Measurements from ENCODE around the gene FOXN4.

DNA sequence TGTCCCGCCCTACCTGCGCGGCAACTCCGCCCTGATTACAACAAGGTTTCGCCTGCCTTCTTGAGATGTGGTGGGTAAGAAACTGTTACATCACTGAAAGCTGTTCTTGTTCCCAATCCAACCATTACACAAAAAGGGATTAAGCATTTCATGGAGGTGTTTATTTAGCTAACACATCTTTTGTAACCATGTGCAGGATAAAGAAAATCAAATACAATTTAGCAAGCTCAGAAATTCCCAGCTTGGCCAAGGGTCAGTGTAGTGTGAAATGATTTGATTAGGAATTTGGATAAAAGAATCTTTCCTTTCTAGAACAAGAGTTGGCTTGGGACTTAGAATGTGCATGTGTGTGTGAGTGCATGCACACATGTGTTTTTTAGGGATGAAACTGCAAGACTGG lies 6.3 kb downstream of the FOXN4 start:
- TF ChIP-seq BRCA1 (CRISPR knock-in tag; IDR thresholded peaks at IDR 0.05) (no peak), SNRNP70 (IDR thresholded peaks at IDR 0.05; ENCODE audit: low read depth, low read length) (no peak), YY1 (IDR thresholded peaks at IDR 0.05; ENCODE audit: insufficient read depth, insufficient replicate concordance, low read depth, low read length) (no peak), RAD21 (CRISPR knock-in tag; IDR thresholded peaks at IDR 0.05) (no peak), KAT7 (CRISPR knock-in tag; IDR thresholded peaks at IDR 0.05; ENCODE audit: borderline replicate concordance) (no peak), TCF12 (IDR thresholded peaks at IDR 0.05) (no peak), TCF12 (CRISPR knock-in tag; IDR thresholded peaks at IDR 0.05) (no peak)
- TF ChIP-seq, protein P1, sequence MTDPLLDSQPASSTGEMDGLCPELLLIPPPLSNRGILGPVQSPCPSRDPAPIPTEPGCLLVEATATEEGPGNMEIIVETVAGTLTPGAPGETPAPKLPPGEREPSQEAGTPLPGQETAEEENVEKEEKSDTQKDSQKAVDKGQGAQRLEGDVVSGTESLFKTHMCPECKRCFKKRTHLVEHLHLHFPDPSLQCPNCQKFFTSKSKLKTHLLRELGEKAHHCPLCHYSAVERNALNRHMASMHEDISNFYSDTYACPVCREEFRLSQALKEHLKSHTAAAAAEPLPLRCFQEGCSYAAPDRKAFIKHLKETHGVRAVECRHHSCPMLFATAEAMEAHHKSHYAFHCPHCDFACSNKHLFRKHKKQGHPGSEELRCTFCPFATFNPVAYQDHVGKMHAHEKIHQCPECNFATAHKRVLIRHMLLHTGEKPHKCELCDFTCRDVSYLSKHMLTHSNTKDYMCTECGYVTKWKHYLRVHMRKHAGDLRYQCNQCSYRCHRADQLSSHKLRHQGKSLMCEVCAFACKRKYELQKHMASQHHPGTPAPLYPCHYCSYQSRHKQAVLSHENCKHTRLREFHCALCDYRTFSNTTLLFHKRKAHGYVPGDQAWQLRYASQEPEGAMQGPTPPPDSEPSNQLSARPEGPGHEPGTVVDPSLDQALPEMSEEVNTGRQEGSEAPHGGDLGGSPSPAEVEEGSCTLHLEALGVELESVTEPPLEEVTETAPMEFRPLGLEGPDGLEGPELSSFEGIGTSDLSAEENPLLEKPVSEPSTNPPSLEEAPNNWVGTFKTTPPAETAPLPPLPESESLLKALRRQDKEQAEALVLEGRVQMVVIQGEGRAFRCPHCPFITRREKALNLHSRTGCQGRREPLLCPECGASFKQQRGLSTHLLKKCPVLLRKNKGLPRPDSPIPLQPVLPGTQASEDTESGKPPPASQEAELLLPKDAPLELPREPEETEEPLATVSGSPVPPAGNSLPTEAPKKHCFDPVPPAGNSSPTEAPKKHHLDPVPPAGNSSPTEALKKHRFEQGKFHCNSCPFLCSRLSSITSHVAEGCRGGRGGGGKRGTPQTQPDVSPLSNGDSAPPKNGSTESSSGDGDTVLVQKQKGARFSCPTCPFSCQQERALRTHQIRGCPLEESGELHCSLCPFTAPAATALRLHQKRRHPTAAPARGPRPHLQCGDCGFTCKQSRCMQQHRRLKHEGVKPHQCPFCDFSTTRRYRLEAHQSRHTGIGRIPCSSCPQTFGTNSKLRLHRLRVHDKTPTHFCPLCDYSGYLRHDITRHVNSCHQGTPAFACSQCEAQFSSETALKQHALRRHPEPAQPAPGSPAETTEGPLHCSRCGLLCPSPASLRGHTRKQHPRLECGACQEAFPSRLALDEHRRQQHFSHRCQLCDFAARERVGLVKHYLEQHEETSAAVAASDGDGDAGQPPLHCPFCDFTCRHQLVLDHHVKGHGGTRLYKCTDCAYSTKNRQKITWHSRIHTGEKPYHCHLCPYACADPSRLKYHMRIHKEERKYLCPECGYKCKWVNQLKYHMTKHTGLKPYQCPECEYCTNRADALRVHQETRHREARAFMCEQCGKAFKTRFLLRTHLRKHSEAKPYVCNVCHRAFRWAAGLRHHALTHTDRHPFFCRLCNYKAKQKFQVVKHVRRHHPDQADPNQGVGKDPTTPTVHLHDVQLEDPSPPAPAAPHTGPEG (CRISPR knock-in tag; IDR thresholded peaks at IDR 0.05): no peak
- TF ChIP-seq, protein P2, sequence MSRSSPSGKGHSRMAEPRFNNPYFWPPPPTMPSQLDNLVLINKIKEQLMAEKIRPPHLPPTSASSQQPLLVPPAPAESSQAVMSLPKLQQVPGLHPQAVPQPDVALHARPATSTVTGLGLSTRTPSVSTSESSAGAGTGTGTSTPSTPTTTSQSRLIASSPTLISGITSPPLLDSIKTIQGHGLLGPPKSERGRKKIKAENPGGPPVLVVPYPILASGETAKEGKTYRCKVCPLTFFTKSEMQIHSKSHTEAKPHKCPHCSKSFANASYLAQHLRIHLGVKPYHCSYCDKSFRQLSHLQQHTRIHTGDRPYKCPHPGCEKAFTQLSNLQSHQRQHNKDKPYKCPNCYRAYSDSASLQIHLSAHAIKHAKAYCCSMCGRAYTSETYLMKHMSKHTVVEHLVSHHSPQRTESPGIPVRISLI (CRISPR knock-in tag; IDR thresholded peaks at IDR 0.05; ENCODE audit: borderline replicate concordance): no peak
- TF ChIP-seq, protein P3, sequence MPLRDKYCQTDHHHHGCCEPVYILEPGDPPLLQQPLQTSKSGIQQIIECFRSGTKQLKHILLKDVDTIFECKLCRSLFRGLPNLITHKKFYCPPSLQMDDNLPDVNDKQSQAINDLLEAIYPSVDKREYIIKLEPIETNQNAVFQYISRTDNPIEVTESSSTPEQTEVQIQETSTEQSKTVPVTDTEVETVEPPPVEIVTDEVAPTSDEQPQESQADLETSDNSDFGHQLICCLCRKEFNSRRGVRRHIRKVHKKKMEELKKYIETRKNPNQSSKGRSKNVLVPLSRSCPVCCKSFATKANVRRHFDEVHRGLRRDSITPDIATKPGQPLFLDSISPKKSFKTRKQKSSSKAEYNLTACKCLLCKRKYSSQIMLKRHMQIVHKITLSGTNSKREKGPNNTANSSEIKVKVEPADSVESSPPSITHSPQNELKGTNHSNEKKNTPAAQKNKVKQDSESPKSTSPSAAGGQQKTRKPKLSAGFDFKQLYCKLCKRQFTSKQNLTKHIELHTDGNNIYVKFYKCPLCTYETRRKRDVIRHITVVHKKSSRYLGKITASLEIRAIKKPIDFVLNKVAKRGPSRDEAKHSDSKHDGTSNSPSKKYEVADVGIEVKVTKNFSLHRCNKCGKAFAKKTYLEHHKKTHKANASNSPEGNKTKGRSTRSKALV (CRISPR knock-in tag; IDR thresholded peaks at IDR 0.05): no peak
- TF ChIP-seq, protein P4, sequence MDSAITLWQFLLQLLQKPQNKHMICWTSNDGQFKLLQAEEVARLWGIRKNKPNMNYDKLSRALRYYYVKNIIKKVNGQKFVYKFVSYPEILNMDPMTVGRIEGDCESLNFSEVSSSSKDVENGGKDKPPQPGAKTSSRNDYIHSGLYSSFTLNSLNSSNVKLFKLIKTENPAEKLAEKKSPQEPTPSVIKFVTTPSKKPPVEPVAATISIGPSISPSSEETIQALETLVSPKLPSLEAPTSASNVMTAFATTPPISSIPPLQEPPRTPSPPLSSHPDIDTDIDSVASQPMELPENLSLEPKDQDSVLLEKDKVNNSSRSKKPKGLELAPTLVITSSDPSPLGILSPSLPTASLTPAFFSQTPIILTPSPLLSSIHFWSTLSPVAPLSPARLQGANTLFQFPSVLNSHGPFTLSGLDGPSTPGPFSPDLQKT (CRISPR knock-in tag; IDR thresholded peaks at IDR 0.05; ENCODE audit: borderline replicate concordance): no peak
- TF ChIP-seq, protein P5, sequence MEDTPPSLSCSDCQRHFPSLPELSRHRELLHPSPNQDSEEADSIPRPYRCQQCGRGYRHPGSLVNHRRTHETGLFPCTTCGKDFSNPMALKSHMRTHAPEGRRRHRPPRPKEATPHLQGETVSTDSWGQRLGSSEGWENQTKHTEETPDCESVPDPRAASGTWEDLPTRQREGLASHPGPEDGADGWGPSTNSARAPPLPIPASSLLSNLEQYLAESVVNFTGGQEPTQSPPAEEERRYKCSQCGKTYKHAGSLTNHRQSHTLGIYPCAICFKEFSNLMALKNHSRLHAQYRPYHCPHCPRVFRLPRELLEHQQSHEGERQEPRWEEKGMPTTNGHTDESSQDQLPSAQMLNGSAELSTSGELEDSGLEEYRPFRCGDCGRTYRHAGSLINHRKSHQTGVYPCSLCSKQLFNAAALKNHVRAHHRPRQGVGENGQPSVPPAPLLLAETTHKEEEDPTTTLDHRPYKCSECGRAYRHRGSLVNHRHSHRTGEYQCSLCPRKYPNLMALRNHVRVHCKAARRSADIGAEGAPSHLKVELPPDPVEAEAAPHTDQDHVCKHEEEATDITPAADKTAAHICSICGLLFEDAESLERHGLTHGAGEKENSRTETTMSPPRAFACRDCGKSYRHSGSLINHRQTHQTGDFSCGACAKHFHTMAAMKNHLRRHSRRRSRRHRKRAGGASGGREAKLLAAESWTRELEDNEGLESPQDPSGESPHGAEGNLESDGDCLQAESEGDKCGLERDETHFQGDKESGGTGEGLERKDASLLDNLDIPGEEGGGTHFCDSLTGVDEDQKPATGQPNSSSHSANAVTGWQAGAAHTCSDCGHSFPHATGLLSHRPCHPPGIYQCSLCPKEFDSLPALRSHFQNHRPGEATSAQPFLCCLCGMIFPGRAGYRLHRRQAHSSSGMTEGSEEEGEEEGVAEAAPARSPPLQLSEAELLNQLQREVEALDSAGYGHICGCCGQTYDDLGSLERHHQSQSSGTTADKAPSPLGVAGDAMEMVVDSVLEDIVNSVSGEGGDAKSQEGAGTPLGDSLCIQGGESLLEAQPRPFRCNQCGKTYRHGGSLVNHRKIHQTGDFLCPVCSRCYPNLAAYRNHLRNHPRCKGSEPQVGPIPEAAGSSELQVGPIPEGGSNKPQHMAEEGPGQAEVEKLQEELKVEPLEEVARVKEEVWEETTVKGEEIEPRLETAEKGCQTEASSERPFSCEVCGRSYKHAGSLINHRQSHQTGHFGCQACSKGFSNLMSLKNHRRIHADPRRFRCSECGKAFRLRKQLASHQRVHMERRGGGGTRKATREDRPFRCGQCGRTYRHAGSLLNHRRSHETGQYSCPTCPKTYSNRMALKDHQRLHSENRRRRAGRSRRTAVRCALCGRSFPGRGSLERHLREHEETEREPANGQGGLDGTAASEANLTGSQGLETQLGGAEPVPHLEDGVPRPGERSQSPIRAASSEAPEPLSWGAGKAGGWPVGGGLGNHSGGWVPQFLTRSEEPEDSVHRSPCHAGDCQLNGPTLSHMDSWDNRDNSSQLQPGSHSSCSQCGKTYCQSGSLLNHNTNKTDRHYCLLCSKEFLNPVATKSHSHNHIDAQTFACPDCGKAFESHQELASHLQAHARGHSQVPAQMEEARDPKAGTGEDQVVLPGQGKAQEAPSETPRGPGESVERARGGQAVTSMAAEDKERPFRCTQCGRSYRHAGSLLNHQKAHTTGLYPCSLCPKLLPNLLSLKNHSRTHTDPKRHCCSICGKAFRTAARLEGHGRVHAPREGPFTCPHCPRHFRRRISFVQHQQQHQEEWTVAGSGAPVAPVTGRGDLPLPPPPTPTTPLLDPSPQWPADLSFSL (CRISPR knock-in tag; IDR thresholded peaks at IDR 0.05): no peak
